HG03097 (cell line): Measurements from ENCODE around the gene LRSAM1.

Experiments
- ATAC-seq: cut with Tn5 transposase; IDR thresholded peaks from one replicate; pipeline ENCODE4 v1.9.1; 2021; ENCODE audit not compliant: unreplicated experiment, low FRiP score

LRSAM1 gene

GRCh38 chr9:127509261-127509954, 58.1 kb downstream of the LRSAM1 start:
- no peak for ATAC-seq

GRCh38 chr9:127509955-127510299, 58.6 kb downstream of the LRSAM1 start:
- no peak for ATAC-seq

GRCh38 chr9:127514468-127514867, 63.2 kb downstream of the LRSAM1 start:
- no peak for ATAC-seq

DNA sequence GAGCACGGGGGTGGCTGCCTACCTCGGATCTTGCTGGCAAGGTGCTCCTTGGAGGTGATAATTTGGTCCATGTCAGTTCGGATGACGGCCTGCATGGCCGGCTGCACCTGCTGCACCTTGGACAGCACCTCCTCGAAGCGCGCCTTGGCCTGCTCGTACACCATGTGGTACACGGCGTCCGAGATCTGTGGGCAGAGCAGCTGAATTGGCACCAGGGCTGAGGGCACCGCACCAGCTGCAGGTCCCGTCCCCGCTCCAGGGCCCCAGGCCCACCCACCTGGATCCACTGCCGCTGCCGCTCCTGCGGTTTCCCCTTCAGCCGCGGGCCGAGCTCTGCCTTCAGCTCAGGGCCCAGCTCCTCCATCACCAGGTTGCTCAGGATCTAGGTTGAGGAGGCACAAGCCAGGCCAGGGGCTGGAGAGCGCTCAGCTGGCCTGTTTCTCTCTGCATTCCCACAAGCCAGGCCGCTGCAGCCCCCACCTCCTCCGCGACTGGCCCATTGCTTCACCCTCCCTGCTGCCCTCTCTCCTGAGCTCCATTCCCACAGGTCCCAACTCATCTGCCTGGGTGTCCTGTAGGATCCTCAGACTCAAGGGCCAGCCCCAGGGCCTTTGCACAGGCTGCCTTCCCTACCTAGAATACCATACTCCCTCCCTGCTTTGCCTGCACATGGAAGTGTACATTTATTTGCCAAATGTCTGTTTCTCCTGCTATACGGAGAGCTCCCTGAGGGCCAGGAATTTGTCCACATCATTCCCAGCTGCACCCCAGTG, 65.7 kb downstream of the LRSAM1 start:
- no peak for ATAC-seq

GRCh38 chr9:127517620-127518019, 66.3 kb downstream of the LRSAM1 start:
- no peak for ATAC-seq

GRCh38 chr9:127518091-127518856, 67.0 kb downstream of the LRSAM1 start:
- no peak for ATAC-seq

DNA sequence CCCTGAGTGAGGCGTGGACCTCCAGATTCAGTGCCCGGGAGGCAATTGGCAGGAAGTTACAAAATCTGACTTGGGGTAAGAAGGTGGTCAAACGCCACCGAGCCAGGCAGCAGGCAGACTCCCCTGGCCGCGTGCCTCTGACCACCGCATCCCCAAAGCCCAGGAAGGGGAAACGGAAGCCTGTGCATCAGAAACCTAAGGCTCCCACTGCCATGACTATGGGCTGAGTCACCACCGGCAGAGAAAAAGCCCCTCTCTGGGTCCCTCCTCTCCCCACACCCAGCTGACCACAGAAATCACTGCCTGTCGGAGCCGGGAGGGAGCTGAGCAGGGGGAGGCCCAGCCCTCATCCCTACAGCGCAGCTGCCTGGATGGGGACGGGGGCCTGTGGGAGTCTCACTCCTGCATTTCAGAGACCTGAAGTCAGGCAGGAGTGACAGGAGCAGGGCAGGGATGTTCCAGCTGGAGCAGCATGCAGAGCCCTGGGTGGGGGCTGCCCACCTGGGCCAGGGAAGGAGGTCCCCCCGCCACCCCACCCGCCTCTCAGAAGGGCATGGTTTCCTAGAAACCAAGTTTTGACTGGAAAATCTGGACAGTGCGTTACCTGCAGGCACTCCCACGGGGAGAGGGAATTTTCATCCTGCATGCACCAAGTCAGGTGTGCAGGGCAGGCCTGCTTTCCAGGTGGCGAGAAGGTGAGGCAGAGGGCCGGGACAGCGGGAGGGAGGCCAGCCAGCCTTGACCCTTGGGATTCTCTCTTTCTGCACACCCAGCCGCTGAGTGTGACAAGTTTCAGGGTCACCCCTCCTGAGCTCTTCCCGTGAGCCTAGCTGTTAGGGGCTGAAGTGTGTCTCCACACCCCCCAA, 68.2 kb downstream of the LRSAM1 start:
- peak; percentile 56 for ATAC-seq

DNA sequence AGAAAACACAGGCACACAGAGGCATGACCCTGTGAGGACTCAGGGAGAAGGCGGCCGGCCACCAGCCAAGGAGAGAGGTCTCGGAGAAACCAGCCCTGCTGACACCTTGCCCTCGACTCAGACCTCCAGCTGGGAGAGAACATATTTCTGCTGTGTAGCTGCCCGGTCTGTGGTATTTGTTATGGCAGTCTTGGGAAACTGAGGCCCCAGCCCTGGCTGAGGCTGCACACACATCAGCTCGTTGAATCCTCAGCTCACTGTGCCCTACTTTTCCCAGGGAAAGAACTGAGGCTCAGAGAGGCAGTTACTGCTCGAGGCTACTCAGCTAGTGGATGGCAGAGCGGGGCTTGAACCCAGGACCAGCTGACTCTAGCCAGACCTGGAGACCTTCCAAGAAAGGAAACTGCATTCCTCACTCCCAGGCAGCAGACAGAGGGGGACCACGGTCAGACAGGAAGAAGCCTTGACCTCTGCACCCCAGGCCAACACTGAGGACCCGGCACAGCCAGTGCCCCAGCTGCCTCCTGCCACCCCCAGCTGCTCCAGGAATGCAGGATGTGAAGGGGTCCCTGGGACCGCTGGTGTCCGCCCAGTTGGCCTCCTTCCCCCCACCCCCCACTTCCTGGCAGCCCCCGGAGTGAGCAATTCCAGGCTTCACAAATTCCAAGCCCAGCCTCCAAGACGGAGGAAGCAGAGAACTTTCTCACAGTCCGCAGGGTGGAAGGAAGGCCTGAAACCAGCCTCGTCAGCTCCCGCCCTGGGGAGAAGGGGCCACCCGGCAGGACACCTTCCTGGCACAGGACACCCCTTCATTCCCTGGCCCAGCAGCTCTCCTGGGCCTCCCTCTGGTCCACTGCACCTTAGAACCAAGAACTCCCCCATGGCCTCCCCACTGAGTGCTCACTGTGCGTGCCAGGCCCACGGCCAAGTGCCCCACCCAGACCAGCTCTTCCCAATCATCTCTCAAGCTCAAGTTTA, 69.9 kb downstream of the LRSAM1 start:
- ATAC-seq = no peak

GRCh38 chr9:127521919-127522304, 70.6 kb downstream of the LRSAM1 start:
- no peak for ATAC-seq

DNA sequence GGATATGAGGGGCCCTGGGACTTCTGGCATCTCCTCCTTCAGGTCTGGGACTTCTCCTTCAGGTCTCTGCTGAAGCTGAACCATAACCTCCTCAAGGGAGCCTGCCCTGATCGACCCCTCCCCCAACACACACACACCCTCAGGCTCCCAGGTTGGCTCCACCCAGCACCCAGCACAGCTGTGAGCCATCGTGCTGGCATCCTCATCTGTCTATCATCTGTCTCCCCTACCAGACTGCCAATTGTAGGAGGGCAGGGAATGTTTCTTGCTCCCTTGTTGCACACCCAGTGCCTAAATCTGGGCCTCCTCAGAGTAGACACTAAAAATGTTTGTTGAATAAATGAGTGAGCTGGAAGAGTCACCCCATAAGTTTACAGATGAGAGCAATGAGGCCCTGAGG, 71.4 kb downstream of the LRSAM1 start:
- ATAC-seq = no peak

DNA sequence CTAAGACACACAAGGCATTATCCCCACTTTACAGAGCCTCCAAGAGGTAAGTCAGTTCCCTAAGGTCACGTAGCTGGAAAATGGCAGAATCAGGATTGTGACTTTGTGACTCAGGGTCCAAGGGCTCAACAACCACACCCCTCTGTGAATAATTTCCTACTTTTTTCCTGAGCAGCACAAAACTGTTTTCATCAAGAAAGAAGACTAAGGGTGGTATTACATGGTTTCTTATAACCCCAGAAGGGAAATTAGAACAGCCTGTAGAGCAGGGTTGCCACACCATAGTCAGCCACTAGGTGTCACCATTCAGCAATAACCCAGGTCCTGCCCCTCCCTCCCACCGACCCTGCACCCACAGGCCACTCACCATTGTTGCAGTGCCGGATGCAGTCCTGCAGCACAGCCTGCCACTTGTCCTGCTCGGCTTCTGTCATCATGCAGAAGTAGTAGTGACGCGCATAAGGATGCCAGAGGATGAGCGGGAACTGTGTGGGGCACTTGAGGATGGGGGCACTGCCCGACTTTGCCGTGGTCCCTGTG, 72.1 kb downstream of the LRSAM1 start:
- ATAC-seq = no peak

DNA sequence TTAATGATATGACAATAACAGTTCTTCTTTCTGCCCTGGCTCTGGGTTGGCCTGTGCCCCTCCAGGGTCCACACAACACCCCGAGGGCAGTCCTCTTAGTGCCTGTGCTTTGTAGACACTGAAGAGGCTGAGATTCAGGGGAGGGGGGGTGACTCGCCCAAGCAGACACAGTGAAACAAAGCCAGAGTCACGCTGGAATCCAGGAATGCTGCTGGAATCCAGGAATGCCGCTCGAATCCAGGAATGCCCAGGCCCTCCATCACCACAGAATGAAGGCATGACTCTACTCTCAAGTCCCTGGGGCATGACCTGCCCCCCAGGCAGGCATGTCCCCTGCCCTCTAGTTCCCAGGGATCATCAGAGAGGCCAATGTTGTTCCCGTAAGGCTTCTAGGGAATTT, 73.1 kb downstream of the LRSAM1 start:
- ATAC-seq = no peak

DNA sequence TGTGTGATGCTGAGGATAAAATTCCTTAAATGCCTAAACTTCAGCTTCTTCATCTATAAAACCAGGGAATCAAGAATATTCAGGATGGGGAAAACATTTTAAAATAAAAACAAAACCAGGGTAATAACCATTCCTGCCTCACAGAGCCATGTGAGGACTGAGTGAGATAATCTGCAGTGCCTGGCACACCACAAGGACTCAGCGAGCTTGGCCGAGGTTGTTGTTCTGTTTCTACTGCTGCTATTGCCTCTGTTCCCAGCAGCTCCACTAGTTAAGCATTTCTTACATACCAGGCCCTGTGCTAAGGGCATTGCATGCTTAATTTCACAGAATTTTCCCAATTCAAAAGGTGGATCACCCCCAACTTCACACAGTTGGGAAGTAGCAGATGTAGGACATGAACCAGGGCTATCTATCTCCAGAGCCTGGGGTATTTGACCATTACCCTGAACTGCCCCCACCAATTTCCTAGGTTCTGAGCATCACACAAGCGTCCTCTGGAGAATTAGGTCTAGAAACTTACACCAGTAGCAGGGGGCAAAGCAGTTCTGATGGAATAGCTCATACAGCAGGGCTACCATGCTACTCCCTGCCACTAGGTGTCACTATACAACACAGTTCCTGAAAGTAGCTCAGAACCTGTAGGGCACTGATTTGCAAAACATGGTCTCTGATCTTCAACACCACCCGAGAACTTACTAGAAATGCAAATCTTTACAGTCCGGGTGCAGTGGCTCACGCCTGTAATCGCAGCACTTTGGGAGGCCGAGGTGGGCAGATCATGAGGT, 74.3 kb downstream of the LRSAM1 start:
- ATAC-seq = no peak

DNA sequence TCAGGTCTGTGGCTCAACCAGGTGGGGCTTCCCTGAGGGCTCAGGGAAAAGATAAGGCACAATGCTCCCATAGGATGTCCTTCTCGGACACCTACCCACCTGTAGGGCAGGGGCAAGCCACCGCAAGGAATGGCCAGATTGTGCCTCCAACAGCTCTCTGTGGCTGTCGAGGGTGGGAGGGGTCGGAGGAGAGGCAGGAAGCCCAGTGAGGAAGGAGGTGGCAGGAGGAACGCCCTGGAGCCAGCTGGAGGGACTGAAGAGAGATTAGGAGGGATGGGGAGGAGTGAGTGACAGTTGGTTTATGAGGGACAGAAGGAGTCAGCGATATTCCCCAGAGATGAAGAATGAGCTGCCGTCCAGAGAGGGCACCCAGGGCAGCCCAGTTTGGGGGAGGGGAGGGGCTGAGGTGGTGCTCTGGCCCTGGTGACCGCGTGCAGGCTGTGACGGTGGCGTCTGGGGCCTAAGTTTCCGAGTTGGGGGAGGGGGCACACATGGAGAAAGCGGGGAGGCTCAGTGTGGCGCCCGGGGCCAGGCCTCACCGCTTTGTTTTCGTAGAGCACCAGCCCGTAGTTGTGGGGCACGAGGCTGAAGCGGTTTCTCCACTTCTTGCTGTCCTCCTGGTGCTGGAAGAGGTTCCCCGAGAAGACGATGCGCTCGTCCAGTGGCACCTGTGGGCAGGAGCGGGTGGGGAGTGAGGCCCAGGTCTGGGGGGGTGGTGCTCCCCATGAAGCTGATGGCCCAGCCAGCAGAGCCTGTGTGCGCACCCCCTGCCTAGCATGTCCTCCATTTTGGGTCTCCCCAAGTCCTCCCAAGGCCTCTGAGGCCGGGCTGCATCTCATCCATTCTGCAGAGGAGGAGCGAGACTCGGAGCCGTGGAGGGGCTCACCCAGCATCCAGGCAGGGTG, 75.6 kb downstream of the LRSAM1 start:
- no peak for ATAC-seq

DNA sequence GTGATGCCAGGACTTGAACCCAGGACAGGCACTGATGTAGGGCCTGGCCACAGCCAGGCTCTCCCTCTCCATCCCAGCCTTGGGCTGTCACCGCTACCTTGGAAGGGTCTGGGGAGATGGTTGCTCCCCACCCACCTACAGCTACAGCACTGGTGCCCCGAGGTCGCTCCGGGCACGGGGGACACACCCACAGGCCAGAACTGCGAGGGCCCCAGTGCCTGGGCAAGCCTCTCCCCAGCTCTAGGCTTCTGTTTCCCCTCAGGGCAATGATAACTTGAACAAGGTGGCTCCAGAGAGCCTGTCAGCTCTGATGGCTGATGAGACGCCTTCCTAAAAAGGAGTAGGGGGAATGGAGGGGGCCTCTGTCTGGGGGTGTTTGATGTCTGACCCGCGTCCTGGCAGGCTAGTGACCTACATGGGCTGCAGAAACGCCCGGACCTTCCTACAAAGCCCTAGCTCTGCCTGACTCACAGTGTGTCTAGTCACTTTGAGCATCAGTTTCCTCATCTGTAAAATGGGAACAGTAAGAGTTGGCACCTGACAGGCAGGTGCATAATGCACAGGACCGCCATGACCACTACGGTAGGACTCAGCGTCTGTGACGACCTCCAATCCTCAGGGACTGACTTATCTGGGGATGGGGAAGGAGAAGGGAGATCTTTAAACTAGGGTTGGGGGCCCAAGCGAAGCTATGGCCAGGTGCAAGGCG, 76.4 kb downstream of the LRSAM1 start:
- no peak for ATAC-seq

DNA sequence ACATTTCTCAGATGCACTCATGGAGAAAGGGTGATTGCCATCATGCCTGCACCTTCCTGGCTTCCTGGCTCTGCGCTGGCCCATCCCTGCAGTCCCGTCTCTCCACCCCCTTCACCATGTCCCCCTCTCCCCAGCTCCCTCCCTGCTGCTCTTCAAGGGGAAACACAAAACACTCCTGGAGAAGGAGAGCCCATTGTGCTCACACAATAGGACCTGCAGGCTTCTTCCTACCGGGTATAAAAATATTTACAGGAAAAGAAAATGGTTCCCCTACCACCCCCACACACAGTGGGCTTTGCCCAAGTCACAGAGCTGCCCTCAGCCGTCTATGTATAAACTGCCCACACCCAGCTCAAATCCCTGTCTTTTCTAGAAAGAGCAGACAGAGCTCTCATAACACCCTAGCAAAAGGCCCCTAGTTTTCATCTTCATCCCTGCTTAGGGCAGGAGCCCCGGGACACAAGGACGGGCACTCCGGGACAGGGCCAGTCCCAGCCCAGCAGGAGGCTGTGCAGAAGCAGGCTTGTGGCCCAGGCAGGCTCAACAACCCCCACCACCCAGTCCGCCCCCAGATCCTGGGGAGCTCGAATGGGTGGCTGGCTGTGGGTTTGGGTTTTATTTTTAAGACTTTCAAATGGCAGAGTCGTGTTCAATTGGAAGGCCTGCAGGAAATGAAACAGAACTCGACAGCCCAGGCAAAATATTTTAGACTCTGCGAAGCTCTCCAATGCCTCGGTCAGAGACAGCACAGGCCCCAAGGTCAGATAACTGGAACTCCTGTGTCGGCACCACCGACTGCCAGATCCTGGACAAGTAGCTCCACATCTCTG, 77.3 kb downstream of the LRSAM1 start:
- no peak for ATAC-seq
